HUDEP-2 (cell line): ENCODE results near the gene PRKAG1.

Experiments used
- DNase-seq, 76 experiments: peaks; one replicate each; lab custom pipeline; 2025; ENCODE audit not compliant: unreplicated experiment in 76 of 76; lab: John Stamatoyannopoulos, UW

The PRKAG1 gene

DNA sequence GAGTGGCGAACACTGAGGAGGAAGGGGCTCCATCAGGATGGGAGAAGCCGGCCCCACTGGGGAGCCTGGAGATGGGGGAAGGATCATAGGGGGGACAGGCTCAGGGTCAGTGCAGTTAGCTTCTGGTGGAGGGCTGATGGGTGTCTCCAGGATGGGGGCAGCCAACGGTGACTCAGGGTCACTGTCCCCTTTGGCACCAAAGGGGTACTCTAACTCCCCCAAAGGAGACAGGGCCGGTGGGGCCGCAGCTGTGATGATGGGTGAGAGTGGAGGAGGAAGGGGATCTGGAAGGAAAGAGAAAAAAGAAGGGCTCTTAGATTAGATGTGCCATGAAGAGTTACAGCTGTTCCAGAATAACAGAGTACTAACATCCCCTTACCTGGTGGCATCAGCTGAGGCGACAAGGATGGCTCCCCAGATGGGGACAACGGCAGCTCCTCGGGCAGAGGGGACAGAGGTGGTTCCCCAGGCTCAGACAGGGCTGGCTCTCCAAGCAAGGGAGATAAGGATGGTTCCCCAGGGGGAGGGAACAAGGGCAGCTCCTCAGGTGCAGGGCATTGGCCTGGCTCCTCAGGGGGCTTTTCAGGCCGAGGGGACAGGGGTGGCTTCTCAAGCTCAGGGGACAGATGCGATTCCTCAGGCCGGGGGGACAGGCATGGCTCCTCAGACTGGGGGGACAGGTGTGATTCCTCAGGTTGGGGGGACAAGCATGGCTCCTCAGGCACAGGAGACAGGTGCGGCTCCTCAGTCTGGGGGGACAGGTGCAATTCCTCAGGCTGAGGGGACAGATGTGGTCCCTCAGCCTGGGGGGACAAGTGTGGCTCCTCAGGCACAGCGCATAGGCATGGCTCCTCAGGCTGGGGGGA, 32.2 kb upstream of the PRKAG1 start:
- DNase-seq, result no peak

DNA sequence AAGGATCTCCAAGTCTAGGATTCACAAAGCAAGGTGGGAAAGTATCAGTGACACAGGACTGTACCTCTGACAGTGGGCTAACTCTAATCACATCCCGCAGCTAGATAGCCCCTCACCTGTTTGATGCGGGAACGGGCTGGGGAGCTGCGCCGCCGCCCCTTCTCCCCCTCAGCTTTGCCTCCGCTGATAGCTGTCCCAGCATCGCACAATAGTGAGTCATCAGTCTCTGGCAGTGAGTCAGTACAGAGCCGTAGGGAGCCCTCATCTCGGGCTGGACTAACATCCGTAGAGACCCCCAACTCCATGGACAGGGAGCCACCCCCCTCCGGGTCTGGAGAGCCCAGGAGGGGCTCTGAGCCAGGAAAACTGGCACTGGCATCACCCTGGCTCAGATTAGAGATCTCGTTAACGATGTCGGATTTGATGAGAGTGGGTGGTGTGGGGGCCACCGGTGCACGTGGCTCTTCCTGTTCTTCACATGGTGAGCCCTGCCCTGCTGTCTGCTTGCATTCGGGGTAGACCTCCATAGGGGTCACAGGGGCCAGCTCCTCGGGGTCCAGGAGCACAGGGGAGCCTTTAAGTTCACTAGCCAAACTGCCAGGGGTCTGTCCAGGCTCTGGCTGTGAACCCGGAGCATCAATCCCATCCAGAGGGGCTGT, 31.1 kb upstream of the PRKAG1 start:
- no peak for DNase-seq

DNA sequence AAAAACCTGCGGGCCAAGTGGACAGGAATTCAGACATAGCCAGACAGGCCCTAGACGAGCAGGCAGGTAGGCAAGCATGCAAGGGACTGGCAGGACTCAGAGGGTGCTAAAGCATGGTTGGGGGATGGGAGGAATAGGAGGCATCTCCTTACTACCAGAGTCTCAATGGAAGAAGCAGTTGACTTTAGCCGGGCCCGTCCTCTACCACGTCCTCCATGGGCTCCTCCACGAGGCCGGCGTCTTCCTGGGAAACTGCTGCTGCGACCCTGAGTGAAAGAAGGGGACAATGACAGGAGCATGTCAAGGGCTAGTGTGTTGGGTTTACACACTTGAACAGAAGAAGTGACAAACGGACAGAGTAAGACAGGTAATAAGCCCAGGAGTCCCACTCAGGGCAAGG, 30.4 kb upstream of the PRKAG1 start:
- DNase-seq, result no peak

DNA sequence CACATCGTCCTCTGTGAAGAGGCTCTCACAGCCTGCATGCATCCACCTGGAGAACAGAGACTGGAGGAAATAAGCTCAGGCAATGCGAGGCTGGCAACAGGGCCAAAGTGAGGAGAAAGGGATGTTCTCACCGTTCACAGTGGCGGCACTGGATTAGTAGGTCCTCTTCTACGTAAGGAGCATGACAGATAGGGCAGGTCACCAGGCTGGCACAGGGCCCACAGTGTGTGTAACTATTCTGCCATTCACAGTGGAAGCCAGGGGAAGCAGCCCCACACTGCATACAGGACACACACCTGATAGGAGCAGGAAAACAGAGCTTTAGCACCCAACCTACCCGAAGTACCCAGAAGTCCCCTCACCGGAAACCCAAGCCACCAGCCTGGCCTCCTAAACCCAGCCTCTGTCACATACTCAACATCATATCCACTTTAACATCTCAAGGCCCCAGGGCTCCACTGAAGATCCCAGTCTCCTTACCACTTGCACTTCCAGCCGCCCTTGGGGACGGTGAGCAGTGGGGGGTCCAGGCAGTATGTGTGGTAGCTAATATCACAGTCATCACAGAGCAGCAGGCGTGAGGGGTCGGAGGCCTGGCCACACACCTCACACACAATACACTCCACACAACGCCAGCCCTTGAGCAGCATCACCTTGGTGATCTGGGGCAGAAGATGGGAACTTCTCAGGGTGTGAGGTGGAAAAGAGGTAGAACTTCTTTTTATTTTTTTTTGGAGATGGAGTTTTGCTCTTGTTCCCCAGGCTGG, 27.7 kb upstream of the PRKAG1 start:
- DNase-seq, result no peak

DNA sequence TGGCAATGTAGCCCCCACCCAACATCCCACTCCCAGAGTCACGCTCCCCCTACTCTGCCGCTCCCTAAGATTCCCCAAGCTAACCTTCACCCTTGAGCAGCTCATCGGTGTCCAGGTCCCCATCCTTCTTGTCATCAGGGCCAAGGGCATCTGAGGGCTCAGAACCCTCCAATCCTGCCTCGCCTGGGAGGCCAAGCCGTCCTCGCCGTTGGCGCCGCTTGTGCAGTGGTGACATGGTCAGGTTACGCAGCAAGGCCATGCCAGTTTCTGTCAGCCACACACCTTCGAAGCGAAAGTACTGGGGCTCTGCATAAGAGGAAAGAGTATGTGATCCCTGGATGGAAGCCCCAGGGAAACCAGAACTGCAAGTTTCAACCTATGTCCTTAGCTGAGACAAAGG, 26.1 kb upstream of the PRKAG1 start:
- no peak for DNase-seq

DNA sequence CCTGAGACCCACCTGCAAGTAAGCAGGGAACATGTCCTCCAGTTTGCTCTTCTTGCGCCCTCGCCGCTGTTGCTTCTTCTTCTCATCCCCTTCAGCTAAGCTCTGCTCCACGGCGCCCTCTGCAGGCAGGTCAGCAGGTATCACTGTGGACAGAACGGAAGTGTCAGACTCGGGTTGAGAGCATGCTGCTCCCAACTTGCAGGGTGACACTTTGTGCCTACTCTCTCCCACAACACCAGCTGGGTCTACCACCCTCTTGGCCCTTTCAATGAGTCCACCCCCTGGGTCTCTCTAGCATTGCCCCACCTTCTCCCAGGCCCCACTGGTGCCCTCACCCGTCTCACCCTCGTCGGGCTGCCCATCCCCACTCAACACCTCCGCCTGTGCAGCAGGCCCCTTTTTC, 25.3 kb upstream of the PRKAG1 start:
- DNase-seq, result peak in 65 of 76 experiments; percentile 4 to 77 (median 48)

DNA sequence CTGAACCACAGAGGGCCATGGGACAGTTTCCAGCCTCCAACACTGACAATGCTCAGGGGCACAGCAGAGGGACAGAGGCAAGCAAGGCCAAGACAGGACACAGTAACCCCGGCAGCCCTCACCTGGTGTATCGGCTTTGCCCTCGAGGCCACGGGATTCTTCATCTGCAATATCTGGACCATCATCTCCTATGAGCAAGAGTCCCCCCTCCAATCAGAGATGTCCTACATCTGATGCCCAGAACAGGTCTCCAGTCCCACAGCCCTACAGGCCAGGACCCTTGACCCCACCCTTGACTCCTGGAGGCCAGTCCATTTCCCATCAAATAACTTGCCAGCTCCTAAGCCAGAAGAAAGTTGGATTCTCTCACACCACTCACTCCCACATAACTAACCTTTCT, 24.7 kb upstream of the PRKAG1 start:
- no peak for DNase-seq

DNA sequence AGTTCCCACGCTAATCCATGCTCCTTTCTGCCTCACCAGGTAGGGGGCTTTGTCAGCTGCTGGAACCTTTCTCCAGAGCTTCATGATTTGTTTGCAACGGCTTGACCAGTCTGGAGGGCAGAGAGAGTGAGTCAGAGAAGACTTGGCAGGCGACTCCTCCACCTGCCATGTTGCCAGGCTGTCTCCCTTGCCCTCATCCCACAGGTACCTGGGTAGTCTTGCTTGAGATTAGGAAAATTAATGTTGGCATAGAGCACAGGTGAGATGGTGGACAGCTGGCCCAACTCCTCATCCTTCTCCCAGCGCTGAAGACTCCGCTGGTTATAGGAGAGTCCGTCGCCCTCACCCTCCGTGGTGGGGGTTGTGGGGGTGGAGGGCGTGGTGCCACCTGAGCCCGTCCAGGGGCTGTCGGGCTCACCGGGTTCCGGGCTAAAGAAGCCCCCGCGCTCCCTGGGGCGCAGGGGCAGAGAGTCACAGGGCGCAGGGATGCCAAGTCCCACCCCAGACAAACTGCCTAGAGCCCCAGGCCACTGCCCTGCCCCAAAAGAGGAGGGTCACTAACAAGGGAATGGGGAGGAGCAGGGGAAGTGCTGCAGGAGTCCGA, 23.4 kb upstream of the PRKAG1 start:
- DNase-seq, result no peak

DNA sequence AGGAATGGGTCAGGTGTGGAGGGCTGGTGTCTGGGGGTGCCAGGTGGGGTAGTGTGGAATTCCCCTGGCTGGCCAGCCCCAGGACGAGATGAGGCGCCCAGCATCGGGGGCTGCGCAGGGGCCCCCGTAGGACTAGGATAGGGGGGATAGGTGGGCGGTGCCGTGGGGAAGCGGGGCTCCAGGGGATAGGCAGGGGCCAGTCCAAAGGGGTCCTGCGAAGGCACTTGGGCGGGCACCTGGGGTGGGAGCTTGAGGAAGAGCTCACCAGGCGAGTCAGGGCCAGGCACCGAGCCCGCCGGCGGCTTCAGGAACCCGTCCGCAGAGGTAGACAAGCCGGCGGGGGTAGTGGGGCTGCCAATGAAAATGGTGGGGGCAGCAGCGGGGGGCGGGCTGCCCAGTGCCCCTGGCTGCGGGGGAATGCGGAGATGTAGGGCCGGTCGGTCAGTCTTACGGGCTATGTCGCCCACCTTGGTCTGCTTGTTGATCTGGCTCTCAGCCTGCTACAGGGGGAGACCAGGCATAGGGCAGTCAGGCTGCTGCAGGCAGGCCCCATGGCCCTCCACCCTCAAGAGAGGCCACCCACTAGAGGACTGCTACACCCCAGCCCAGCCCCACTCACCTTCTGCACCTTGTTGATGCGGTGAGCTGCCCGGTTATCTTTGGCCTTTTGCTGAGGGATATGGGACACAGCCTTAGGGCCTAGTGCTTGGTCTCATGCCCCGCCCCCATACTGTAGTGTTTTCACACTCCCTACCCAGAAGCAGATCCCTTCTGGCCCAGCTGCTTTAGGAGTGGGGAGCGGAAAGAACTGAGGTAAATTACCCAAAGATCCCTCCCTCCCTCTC, 22.7 kb upstream of the PRKAG1 start:
- no peak for DNase-seq

DNA sequence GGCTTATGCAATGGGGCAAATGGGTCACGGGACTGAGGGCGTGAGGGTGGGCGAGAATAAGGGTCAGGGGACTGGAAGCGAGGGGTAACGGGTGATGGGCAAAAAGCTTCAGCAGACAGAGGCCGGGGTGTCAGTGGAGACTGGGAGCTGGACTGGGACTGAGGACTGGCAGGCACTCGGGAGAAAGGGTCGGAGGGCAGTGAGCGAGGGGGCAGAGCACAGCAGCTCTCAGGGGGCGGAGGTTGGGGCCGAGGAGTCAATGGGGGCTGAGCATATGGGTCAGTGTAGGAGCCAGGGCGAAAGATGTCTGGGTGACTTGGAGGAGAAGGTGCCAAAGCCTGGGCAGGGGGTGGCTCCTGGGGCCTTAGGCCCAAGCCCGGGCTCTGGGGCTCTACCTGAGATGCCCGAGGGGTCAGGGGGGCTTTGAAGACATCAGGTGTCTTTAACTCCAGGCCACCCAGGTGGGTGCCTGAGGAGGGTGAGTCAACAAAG, 21.8 kb upstream of the PRKAG1 start:
- no peak for DNase-seq

DNA sequence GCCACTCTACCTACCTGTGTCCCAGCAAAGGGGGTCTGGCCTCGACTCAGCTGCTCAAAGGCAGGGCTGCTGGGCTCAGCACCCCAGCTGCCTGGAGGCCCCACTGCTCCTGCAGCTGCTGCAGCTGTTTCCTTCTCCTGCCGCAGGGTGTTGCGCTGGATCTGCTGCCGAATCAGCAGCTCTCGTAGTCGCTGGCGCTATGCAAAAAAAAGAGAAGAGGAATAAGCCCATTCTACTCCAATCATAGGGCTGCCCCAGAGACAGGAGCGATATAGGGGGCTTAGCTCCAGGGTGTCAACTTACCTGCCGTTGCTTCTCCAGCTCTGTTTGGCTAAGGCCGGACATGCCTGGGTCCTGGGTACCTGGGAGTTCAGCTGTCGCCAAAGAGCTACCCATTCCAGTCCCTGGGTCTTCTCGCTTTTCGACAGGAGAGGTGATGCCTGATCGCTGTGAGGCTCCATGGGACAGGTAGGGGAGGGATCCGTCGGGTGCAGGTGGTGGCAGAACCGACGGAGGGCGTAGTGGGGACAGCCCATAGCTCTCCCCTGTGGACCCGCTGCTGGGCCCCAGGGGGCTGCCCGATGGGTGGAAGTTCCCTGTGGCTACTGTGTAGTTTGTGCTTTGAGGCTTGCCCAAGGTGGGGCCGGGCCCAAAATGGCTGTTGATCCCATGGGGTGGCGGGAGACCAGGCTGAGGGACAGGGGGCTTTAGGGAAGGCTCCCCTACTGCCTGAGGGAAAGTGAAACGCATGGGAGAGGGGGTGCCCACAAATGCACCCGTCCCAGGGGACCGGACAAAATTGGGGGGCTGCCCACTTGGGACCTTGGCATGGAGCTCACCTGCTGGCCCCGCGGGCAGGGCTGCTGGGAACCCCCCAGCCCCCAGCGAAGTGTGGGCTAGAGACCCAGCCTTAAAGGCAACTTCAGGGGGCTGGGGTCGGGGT, 21.1 kb upstream of the PRKAG1 start:
- no peak for DNase-seq

DNA sequence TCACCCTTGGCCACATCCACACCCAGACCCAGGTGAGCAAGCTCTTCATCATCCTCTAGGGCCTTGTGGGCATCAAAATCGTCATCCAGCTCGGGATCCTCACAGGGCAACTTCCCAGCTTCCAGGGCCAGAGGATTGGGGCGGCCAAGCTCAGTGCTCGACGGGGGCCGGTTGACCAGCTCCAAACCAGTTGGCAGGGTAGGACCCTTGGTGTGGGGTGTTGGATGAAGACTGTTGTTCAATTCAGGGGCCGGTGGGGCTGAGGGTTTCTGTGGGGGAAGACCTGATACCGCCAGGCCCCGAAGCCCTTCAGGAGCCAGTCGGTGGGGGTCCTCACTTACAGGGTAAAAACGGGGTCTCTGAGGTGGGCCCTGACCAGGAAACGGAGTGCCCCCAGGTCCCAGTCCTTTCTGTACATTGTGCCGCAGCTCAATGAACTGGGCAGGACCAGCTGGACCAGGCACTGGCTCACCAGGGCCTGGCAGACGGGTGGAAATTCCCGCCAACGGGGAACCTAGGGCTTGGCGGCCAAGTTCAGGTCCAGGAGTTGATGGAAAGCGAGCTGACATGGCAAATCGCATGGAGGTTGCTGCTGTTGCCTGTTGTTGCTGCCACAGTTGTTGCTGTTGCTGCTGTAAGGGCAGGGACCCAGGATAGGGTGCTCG, 19.8 kb upstream of the PRKAG1 start:
- no peak for DNase-seq

DNA sequence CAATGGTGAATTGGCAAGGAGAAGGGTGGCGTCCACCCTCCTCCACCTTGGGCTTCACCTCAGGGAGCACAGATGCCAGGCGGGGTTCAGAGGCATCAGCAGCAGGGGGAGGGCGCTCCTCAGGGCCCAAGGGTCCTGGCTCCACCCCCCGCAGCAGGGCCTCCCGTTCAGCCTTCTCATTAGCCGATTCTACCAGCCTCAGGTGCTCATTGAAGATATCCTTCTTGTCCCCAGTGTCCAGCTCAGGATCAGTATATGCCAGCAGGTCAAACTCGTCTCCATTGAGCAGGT, 19.3 kb upstream of the PRKAG1 start:
- DNase-seq, result no peak

DNA sequence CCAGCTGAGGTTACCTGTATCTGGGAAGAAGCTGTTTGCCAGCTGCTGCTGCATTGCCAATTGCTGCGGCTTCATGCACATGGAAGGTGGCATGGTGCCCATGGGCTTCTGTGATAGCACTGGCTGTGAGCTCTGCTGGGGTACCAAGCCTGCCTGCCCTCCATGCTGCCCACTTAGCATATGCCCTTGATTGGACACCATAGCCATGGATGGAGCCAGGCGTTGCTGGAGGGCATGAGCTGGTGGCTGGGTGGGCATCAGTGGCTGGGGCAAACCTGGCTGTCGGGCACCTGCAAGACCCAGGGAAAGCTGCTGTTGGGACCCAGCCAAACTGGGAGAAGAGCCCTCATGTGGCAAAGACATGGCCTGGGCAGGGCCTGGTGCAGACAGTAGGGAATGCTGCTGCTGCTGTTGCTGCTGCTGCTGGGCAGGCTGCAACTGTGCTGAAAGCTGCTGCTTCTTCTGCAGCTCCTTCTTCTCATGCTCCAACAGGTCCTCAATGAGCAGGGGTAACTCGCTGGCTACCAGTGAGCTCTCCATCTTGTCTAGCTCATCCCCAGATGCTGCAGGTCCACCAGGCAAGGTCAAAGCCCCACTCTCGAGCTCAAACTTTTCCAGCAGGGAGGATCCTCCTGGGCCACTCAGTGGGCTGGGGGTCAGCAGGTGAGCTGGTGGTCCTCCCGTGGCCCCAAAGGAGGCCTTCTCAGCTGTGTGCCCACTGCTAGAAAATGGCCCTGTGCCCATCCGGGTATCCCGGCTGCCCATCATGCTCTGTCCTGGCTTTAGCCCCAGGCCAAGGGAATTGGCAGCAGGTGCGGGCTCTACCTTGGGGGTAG, 18.8 kb upstream of the PRKAG1 start:
- no peak for DNase-seq

DNA sequence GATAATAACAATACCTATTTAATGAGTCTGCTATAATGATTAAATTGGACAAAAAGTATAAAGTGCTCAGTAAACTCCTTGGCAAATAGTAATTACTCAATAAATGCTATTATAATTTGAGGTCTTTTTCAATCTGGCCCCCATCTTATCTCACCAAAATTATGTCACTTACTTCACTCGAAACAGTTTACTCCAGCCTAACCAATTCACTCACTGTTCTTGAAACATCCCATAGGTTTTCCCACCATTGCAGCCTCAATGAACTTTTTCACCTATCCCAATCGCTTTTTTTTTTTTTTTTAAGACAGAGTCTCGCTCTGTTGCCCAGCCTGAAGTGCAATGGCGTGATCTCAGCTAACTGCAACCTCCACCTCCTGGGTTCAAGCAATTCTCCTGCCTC, 17.5 kb upstream of the PRKAG1 start:
- no peak for DNase-seq

DNA sequence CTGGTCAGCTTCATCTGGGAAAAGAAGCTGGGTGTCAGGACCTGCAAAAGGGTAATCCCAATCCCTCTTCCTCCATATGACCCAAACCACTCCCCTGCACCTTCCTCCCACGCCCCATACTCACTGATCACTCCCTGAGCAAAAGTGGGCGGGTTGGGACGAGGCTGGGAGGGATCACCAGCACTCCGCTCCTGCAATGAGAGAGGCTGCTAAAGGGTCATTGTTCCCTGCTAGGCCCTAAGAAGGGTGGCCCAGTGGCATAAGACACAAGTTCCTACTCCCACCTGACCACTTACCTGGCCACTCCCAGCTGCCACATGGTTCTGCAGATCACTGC, 15.7 kb upstream of the PRKAG1 start:
- DNase-seq, result no peak

DNA sequence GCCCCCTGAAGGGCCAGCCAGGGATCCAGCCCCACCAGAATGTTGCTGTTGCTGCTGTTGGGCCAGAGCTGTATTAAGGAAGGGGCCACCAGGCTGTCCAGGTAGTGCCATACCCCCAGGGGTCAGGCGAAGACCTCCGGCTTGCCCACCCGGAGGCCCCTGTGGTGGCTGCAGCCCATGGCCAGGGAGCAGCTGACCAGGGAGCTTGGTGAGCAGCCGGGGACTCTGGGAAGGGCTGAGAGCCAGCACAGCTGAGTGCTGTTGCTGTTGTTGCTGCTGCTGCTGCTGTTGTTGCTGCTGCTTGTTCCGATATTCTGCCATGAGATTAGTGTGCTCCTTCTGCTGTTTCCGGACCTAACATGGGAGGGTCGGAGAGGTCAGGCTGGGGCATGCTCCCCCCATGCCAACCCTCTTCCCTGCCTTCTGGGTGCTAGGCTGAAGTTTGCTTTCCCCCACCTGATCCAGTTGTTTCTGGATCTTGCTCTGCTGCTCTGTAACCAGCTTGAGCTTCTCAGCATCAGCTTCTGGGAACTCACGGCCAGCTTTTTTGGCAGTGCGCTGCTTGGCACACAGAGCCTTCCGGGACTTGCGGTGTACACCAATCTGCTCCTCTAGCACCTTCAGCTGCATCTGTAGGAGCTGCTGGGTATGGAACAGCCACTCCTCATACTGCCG, 15.2 kb upstream of the PRKAG1 start:
- DNase-seq, result no peak
